Tibial nerve (tissue), 4 donors: ENCODE data around the gene CAV1.

ENCODE experiments used
- CTCF ChIP-seq, 5 experiments: fragments of 200-600 bp in 3 of 5; fragments of 450-650 bp in 2 of 5; sonication (generic) in 3 of 5; IDR thresholded peaks; one replicate each; pipeline ENCODE4 v1.5.1; 2016 to 2019; ENCODE audit warnings: antibody characterized with exemption in 5 of 5, mild to moderate bottlenecking in 3 of 5, moderate library complexity in 2 of 5
- EP300 ChIP-seq, 2 donors: sonication (generic); formaldehyde crosslinking; IDR thresholded peaks; one replicate each; pipeline ENCODE4 v1.6.1; 2017; ENCODE audit warnings: antibody characterized with exemption in 2 of 2, mild to moderate bottlenecking in 1 of 2
- POLR2A ChIP-seq, 2 donors: fragments of 450-650 bp; IDR thresholded peaks; one replicate each; pipeline ENCODE4 v1.6.1; 2017; ENCODE audit warnings: antibody characterized with exemption in 2 of 2, mild to moderate bottlenecking in 2 of 2, moderate library complexity in 2 of 2

- TF ChIP-seq CTCF (IDR thresholded peaks at IDR 0.05) (no peak), POLR2A (IDR thresholded peaks at IDR 0.05) (no peak), EP300 (IDR thresholded peaks at IDR 0.05) (no peak)
Measured at GRCh38 chr7:116516324-116516723, 8.5 kb upstream of the CAV1 start.
